ENCODE results near the gene IPCEF1. TPM values are rescaled to one million over a fixed set of nuclear protein-coding genes. Genes with fewer than 3 reads are reported as not detected.

The IPCEF1 gene
- total and polyA plus RNA-seq, 4 donors = 0.46 to 2.8 (median 1.3) TPM

DNA sequence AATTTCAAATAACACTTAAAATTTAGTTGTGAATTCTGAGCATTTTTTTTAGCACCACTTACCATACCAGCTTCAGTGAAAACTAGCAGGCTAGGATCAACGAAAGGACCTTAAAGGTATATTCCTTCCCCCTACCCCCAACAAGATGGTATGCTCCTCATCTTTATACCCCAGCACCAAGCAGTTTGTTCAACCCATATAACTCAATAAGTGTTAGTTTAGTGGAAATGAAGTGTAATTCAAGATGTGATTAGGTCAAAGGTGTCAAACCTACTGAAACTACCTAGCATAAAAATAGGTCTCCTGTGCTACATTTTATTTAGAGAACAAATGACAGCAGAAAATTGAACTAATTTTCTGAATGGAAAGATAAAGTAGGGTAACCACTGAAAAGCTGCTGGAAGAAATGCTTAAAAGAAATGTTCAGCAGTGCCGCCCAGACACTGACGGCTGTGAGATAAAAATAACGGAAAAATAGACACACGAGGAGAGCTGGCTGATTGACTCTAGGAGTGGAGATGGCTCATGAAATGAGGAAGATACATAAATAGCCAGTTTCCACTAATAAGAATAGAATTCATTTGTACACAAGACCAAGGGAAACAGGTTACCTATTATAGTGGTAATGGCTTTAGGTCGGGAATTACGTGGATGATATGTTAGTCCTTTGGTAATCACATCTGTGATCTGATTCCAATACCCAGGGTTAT is 94.8 kb downstream of the IPCEF1 start:
- TF ChIP-seq HNF4A (conservative IDR thresholded peaks at IDR 0.05) (no peak), FOXA2 (IDR thresholded peaks at IDR 0.05) (no peak), HNF4G (IDR thresholded peaks at IDR 0.05) (no peak)
- TF ChIP-seq, protein P1, sequence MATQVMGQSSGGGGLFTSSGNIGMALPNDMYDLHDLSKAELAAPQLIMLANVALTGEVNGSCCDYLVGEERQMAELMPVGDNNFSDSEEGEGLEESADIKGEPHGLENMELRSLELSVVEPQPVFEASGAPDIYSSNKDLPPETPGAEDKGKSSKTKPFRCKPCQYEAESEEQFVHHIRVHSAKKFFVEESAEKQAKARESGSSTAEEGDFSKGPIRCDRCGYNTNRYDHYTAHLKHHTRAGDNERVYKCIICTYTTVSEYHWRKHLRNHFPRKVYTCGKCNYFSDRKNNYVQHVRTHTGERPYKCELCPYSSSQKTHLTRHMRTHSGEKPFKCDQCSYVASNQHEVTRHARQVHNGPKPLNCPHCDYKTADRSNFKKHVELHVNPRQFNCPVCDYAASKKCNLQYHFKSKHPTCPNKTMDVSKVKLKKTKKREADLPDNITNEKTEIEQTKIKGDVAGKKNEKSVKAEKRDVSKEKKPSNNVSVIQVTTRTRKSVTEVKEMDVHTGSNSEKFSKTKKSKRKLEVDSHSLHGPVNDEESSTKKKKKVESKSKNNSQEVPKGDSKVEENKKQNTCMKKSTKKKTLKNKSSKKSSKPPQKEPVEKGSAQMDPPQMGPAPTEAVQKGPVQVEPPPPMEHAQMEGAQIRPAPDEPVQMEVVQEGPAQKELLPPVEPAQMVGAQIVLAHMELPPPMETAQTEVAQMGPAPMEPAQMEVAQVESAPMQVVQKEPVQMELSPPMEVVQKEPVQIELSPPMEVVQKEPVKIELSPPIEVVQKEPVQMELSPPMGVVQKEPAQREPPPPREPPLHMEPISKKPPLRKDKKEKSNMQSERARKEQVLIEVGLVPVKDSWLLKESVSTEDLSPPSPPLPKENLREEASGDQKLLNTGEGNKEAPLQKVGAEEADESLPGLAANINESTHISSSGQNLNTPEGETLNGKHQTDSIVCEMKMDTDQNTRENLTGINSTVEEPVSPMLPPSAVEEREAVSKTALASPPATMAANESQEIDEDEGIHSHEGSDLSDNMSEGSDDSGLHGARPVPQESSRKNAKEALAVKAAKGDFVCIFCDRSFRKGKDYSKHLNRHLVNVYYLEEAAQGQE (IDR thresholded peaks at IDR 0.05) = no peak
- Histone ChIP-seq H3K9ac (ENCODE audit: low read depth in 1 of 2, low read length in 2 of 2) (no peak overlapping the region), H3K4me1 (ENCODE audit: control insufficient read depth in 4 of 4, insufficient read depth in 4 of 4, low read length in 3 of 4) (no peaks in the 10 kb centered on the region), H3K9me3 (ENCODE audit: control insufficient read depth in 4 of 4, low read length in 3 of 4) (no peaks in the 10 kb centered on the region), H3K36me3 (ENCODE audit: control insufficient read depth in 4 of 4, insufficient read depth in 3 of 4, low read depth in 1 of 4, low read length in 3 of 4) (no peaks in the 10 kb centered on the region), H3K27ac (ENCODE audit: low read depth in 1 of 2, low read length in 2 of 2) (no peak overlapping the region), H3K4me3 (ENCODE audit: low read depth in 1 of 3, low read length in 3 of 3) (no peak overlapping the region), H3K27me3 (ENCODE audit: control insufficient read depth in 4 of 4, insufficient read depth in 4 of 4, low read length in 3 of 4) (no peaks in the 10 kb centered on the region)
- 86% methylated on average over 7 of the region's 7 CpGs for WGBS
- DNase-seq (ENCODE audit: low spot score) = no peak

- Histone ChIP-seq H3K4me1 (ENCODE audit: control insufficient read depth in 4 of 4, insufficient read depth in 4 of 4, low read length in 3 of 4) (no peaks in the 10 kb centered on the region), H3K27me3 (ENCODE audit: control insufficient read depth in 4 of 4, insufficient read depth in 4 of 4, low read length in 3 of 4) (no peaks in the 10 kb centered on the region), H3K9me3 (ENCODE audit: control insufficient read depth in 4 of 4, low read length in 3 of 4) (peaks cover 0 to 6% (median 1%) of the 10 kb centered on the region in 4 donors), H3K27ac (ENCODE audit: low read depth in 1 of 2, low read length in 2 of 2) (no peak overlapping the region), H3K4me3 (ENCODE audit: low read depth in 1 of 3, low read length in 3 of 3) (no peak overlapping the region), H3K9ac (ENCODE audit: low read depth in 1 of 2, low read length in 2 of 2) (no peak overlapping the region), H3K36me3 (ENCODE audit: control insufficient read depth in 4 of 4, insufficient read depth in 3 of 4, low read depth in 1 of 4, low read length in 3 of 4) (no peaks in the 10 kb centered on the region)
- 59% methylated on average over 4 of the region's 4 CpGs for WGBS
- DNase-seq (ENCODE audit: low spot score) = no peak
- TF ChIP-seq NR2F2 (IDR thresholded peaks at IDR 0.05) (no peak), FOXA2 (IDR thresholded peaks at IDR 0.05) (no peak), EGR1 (IDR thresholded peaks at IDR 0.05; ENCODE audit: low read depth in 2 of 2) (no peak), FOXA1 (IDR thresholded peaks at IDR 0.05) (no peak), TAF1 (conservative IDR thresholded peaks at IDR 0.05) (no peak), HNF4A (conservative IDR thresholded peaks at IDR 0.05) (no peak), GABPA (IDR thresholded peaks at IDR 0.05 in 1 of 2, conservative IDR thresholded peaks at IDR 0.05 in 1 of 2) (no peak), JUND (IDR thresholded peaks at IDR 0.05) (no peak), RXRA (IDR thresholded peaks at IDR 0.05) (no peak), CTCF (IDR thresholded peaks at IDR 0.05; ENCODE audit: low read depth, low read length, missing input control) (no peak)
- TF ChIP-seq, protein P1 (IDR thresholded peaks at IDR 0.05) = no peak
These were observed 98.4 kb downstream of the IPCEF1 start for GRCh38 chr6:154258064-154258757.

Data from liver (tissue), 9 donors.